DOHH2 (cell line): ENCODE results near the gene KCNE2.

Experiments
- H3F3A ChIP-seq: fragments of 200-600 bp; sonication (generic), shearing (Covaris generic); 2 replicates; pipeline ENCODE4 v1.6.0; 2016; ENCODE audit warnings: antibody characterized with exemption, mild to moderate bottlenecking; ENCODE audit not compliant: control insufficient read depth, insufficient read depth
- H3K27ac ChIP-seq: fragments of 200-600 bp; sonication (generic); 2 replicates; pipeline ENCODE4 v1.5.1; 2014; ENCODE audit warnings: low read depth, mild to moderate bottlenecking, low read length, moderate library complexity
- H3K27me3 ChIP-seq: fragments of 200-600 bp; sonication (generic); 2 replicates; pipeline ENCODE4 v1.6.1; 2014; ENCODE audit warnings: mild to moderate bottlenecking, low read length, mixed read lengths; ENCODE audit not compliant: control insufficient read depth
- H3K36me3 ChIP-seq: fragments of 200-600 bp; sonication (generic); 2 replicates; pipeline ENCODE4 v1.6.1; 2014; ENCODE audit warnings: mild to moderate bottlenecking, low read length, moderate library complexity, mixed read lengths; ENCODE audit not compliant: control insufficient read depth
- H3K4me1 ChIP-seq: fragments of 200-600 bp; sonication (generic); 2 replicates; pipeline ENCODE4 v1.6.1; 2014; ENCODE audit warnings: mild to moderate bottlenecking, low read length, mixed read lengths; ENCODE audit not compliant: control insufficient read depth
- H3K4me2 ChIP-seq: fragments of 200-600 bp; sonication (generic); 2 replicates; pipeline ENCODE4 v1.6.0; 2014; ENCODE audit warnings: mild to moderate bottlenecking, low read length, moderate library complexity
- H3K4me3 ChIP-seq: fragments of 200-600 bp; sonication (generic); 2 replicates; pipeline ENCODE4 v1.5.1; 2014; ENCODE audit warnings: mild to moderate bottlenecking, low read length, mixed read lengths
- H3K79me2 ChIP-seq: fragments of 200-600 bp; sonication (generic); 2 replicates; pipeline ENCODE4 v1.6.1; 2014; ENCODE audit warnings: mild to moderate bottlenecking, low read length, mixed read lengths; ENCODE audit not compliant: control insufficient read depth
- H3K9me2 ChIP-seq: fragments of 200-600 bp; sonication (generic); replicated peaks from 2 replicates; pipeline ENCODE4 v1.6.1; 2014; ENCODE audit warnings: mild to moderate bottlenecking, low read length, mixed read lengths; ENCODE audit not compliant: control insufficient read depth
- H3K9me3 ChIP-seq: fragments of 200-600 bp; sonication (generic); 2 replicates; pipeline ENCODE4 v1.6.1; 2014; ENCODE audit warnings: antibody characterized with exemption, low read length, mixed read lengths; ENCODE audit not compliant: control insufficient read depth, insufficient read depth
- H4K20me1 ChIP-seq: fragments of 200-600 bp; sonication (generic); 2 replicates; pipeline ENCODE4 v1.6.0; 2014; ENCODE audit warnings: low read depth, mild to moderate bottlenecking, antibody characterized with exemption, low read length, moderate library complexity; ENCODE audit not compliant: control insufficient read depth, insufficient read depth
- CTCF ChIP-seq: fragments of 200-600 bp; sonication (generic); IDR thresholded peaks from one replicate; pipeline ENCODE4 v1.5.1; 2014; ENCODE audit warnings: antibody characterized with exemption, mild to moderate bottlenecking, low read depth, low read length; ENCODE audit not compliant: poor library complexity, severe bottlenecking
- EZH2phosphoT487 ChIP-seq: fragments of 200-600 bp; sonication (generic); IDR thresholded peaks from 2 replicates; pipeline ENCODE4 v1.6.1; 2017; ENCODE audit warnings: borderline replicate concordance, mild to moderate bottlenecking, antibody characterized with exemption, low read length, moderate library complexity, mixed read lengths

The KCNE2 gene

GRCh38 chr21:34335316-34335715 lies 28.5 kb upstream of the KCNE2 start:
- Histone ChIP-seq H3K4me1 (no peaks in the 10 kb centered on the region), H3K4me2 (no peak overlapping the region), H3K27ac (no peak overlapping the region), H3K79me2 (no peaks in the 10 kb centered on the region), H3K36me3 (no peaks in the 10 kb centered on the region), H4K20me1 (no peaks in the 10 kb centered on the region), H3K9me2 (no peaks in the 10 kb centered on the region), H3F3A (no peaks in the 10 kb centered on the region), H3K9me3 (no peaks in the 10 kb centered on the region), H3K4me3 (no peak overlapping the region), H3K27me3 (no peaks in the 10 kb centered on the region)
- TF ChIP-seq CTCF (no peak), EZH2phosphoT487 (no peak)

- Histone ChIP-seq H4K20me1 (no peaks in the 10 kb centered on the region), H3K4me2 (no peak overlapping the region), H3K36me3 (no peaks in the 10 kb centered on the region), H3K79me2 (no peaks in the 10 kb centered on the region), H3K9me3 (no peaks in the 10 kb centered on the region), H3K4me1 (no peaks in the 10 kb centered on the region), H3K27ac (no peak overlapping the region), H3F3A (no peaks in the 10 kb centered on the region), H3K27me3 (no peaks in the 10 kb centered on the region), H3K9me2 (no peaks in the 10 kb centered on the region), H3K4me3 (no peak overlapping the region)
- TF ChIP-seq CTCF (no peak), EZH2phosphoT487 (no peak)
Observed at GRCh38 chr21:34336245-34336644, 27.6 kb upstream of the KCNE2 start.

- Histone ChIP-seq H3K4me3 (no peak overlapping the region), H3K9me3 (no peaks in the 10 kb centered on the region), H3K4me1 (no peaks in the 10 kb centered on the region), H3K27me3 (no peaks in the 10 kb centered on the region), H3K27ac (no peak overlapping the region), H4K20me1 (no peaks in the 10 kb centered on the region), H3K4me2 (no peak overlapping the region), H3K36me3 (no peaks in the 10 kb centered on the region), H3K9me2 (no peaks in the 10 kb centered on the region), H3K79me2 (no peaks in the 10 kb centered on the region), H3F3A (no peaks in the 10 kb centered on the region)
- no peak for TF ChIP-seq EZH2phosphoT487
Observed at GRCh38 chr21:34336756-34337391, 26.9 kb upstream of the KCNE2 start.

GRCh38 chr21:34337741-34338140 lies 26.1 kb upstream of the KCNE2 start:
- H3K36me3 ChIP-seq = no peaks in the 10 kb centered on the region
- no peak for TF ChIP-seq EZH2phosphoT487
- TF ChIP-seq CTCF = no peak
- no peaks in the 10 kb centered on the region for H3K27me3 ChIP-seq
- no peaks in the 10 kb centered on the region for H3K9me3 ChIP-seq
- no peak overlapping the region for H3K4me3 ChIP-seq
- H4K20me1 ChIP-seq = no peaks in the 10 kb centered on the region
- no peaks in the 10 kb centered on the region for H3K9me2 ChIP-seq
- no peak overlapping the region for H3K27ac ChIP-seq
- no peaks in the 10 kb centered on the region for H3F3A ChIP-seq
- no peak overlapping the region for H3K4me2 ChIP-seq
- H3K4me1 ChIP-seq = no peaks in the 10 kb centered on the region
- no peaks in the 10 kb centered on the region for H3K79me2 ChIP-seq
